Central memory CD8-positive, alpha-beta T cell (primary cell): ENCODE measurements around the gene SSC5D.

Source experiments
- ATAC-seq: fragments of 150-1000 bp; cut with Tn5 transposase; replicated peaks from 2 replicates; pipeline ENCODE4 v1.10.0; 2022; ENCODE audit warnings: mild to moderate bottlenecking, moderate FRiP score, moderate number of reproducible peaks; ENCODE audit not compliant: poor library complexity, severe bottlenecking; ENCODE audit errors: extremely low read depth
- DNase-seq, 2 donors: peaks; one replicate each; pipeline ENCODE4 v3.0.0; 2021; ENCODE audit warnings: low spot score in 2 of 2
- H3K27ac Mint-ChIP-seq: one replicate; pipeline ENCODE4 v1.8.0; 2022; ENCODE audit warnings: low read depth, mild to moderate bottlenecking, moderate library complexity, mixed read lengths
- H3K27me3 Mint-ChIP-seq: one replicate; pipeline ENCODE4 v1.8.0; 2022; ENCODE audit warnings: mixed read lengths
- H3K36me3 Mint-ChIP-seq: one replicate; pipeline ENCODE4 v1.8.0; 2022; ENCODE audit warnings: mild to moderate bottlenecking, moderate library complexity, mixed read lengths; ENCODE audit not compliant: insufficient read depth
- H3K4me1 Mint-ChIP-seq: one replicate; pipeline ENCODE4 v1.8.0; 2022; ENCODE audit warnings: mixed read lengths
- H3K4me3 Mint-ChIP-seq: one replicate; pipeline ENCODE4 v1.8.0; 2022; ENCODE audit warnings: mild to moderate bottlenecking, moderate library complexity, mixed read lengths
- H3K9me3 Mint-ChIP-seq: one replicate; pipeline ENCODE4 v1.8.0; 2022; ENCODE audit warnings: mixed read lengths

SSC5D gene

GRCh38 chr19:55538132-55538531, 49.9 kb downstream of the SSC5D start:
- Mint-ChIP-seq H3K9me3 (peaks cover under 1% of the 10 kb centered on the region), H3K36me3 (peaks cover 1% of the 10 kb centered on the region), H3K27me3 (peaks cover 11% of the 10 kb centered on the region), H3K4me3 (no peak overlapping the region), H3K27ac (no peak overlapping the region), H3K4me1 (no peaks in the 10 kb centered on the region)
- DNase-seq (no peak), ATAC-seq (no peak)

GRCh38 chr19:55539090-55539984, 51.1 kb downstream of the SSC5D start:
- H3K27me3 Mint-ChIP-seq = peaks cover 12% of the 10 kb centered on the region

GRCh38 chr19:55540619-55541018, 52.4 kb downstream of the SSC5D start:
- no peak for DNase-seq

More at GRCh38 chr19:55539090-55539984, 51.1 kb downstream of the SSC5D start:
- H3K4me1 Mint-ChIP-seq = no peaks in the 10 kb centered on the region
- peaks cover 6% of the 10 kb centered on the region for H3K9me3 Mint-ChIP-seq
- no peak for ATAC-seq
- no peak overlapping the region for H3K4me3 Mint-ChIP-seq
- H3K36me3 Mint-ChIP-seq = peaks cover 1% of the 10 kb centered on the region
- no peak for DNase-seq
- H3K27ac Mint-ChIP-seq = peak overlapping the region; percentile 56

GRCh38 chr19:55541091-55541490, 52.9 kb downstream of the SSC5D start:
- Mint-ChIP-seq H3K27ac (no peak overlapping the region), H3K4me1 (no peaks in the 10 kb centered on the region), H3K4me3 (no peak overlapping the region), H3K36me3 (peaks cover 3% of the 10 kb centered on the region), H3K27me3 (peaks cover 26% of the 10 kb centered on the region), H3K9me3 (peaks cover 6% of the 10 kb centered on the region)
- ATAC-seq (no peak), DNase-seq (no peak)

More at GRCh38 chr19:55540619-55541018, 52.4 kb downstream of the SSC5D start:
- no peak for ATAC-seq
- Mint-ChIP-seq H3K27me3 (peaks cover 21% of the 10 kb centered on the region), H3K4me3 (no peak overlapping the region), H3K27ac (no peak overlapping the region), H3K4me1 (no peaks in the 10 kb centered on the region), H3K36me3 (peaks cover 3% of the 10 kb centered on the region), H3K9me3 (peaks cover 6% of the 10 kb centered on the region)

GRCh38 chr19:55542292-55542855, 54.1 kb downstream of the SSC5D start:
- H3K4me1 Mint-ChIP-seq = no peaks in the 10 kb centered on the region
- no peak overlapping the region for H3K27ac Mint-ChIP-seq
- H3K27me3 Mint-ChIP-seq = peaks cover 34% of the 10 kb centered on the region
- peaks cover 1% of the 10 kb centered on the region for H3K36me3 Mint-ChIP-seq
- DNase-seq (no peak), ATAC-seq (no peak)
- peaks cover 6% of the 10 kb centered on the region for H3K9me3 Mint-ChIP-seq
- H3K4me3 Mint-ChIP-seq = no peak overlapping the region

- no peak for ATAC-seq
These were observed 55.3 kb downstream of the SSC5D start for GRCh38 chr19:55543567-55543966.

GRCh38 chr19:55544014-55544413, 55.8 kb downstream of the SSC5D start:
- no peak for DNase-seq
- Mint-ChIP-seq H3K4me3 (no peak overlapping the region), H3K27me3 (peaks cover 46% of the 10 kb centered on the region), H3K4me1 (no peaks in the 10 kb centered on the region), H3K27ac (no peak overlapping the region), H3K9me3 (peaks cover 6% of the 10 kb centered on the region), H3K36me3 (peaks cover 1% of the 10 kb centered on the region)
- ATAC-seq = no peak

More at GRCh38 chr19:55543567-55543966, 55.3 kb downstream of the SSC5D start:
- Mint-ChIP-seq H3K4me1 (no peaks in the 10 kb centered on the region), H3K4me3 (no peak overlapping the region), H3K27me3 (peaks cover 46% of the 10 kb centered on the region), H3K9me3 (peaks cover 6% of the 10 kb centered on the region), H3K27ac (no peak overlapping the region), H3K36me3 (peaks cover 1% of the 10 kb centered on the region)
- DNase-seq = no peak

GRCh38 chr19:55544776-55545439, 56.7 kb downstream of the SSC5D start:
- DNase-seq = no peak
- Mint-ChIP-seq H3K36me3 (peaks cover 1% of the 10 kb centered on the region), H3K4me1 (no peaks in the 10 kb centered on the region), H3K27me3 (peaks cover 50% of the 10 kb centered on the region), H3K4me3 (no peak overlapping the region), H3K9me3 (peaks cover 6% of the 10 kb centered on the region), H3K27ac (no peak overlapping the region)
- ATAC-seq = no peak

- H3K4me3 Mint-ChIP-seq = no peak within 1 kb of the TSS
- ATAC-seq = no peak
- peaks cover 1% of the 10 kb centered on the region for H3K36me3 Mint-ChIP-seq
- no peak within 1 kb of the TSS for H3K27ac Mint-ChIP-seq
- H3K4me1 Mint-ChIP-seq = no peaks in the 10 kb centered on the region
- peaks cover 6% of the 10 kb centered on the region for H3K9me3 Mint-ChIP-seq
- DNase-seq = no peak
- H3K27me3 Mint-ChIP-seq = peaks cover 56% of the 10 kb centered on the region
These were observed 57.2 kb downstream of the SSC5D start, which contains the start of gene SBK3 for GRCh38 chr19:55545443-55545842. TSS of gene SBK3 (minus strand) at chr19:55545543. CDS start at chr19:55545543, 0 bp downstream.

GRCh38 chr19:55546011-55546410, 57.8 kb downstream of the SSC5D start:
- Mint-ChIP-seq H3K27ac (no peak overlapping the region), H3K4me1 (no peaks in the 10 kb centered on the region), H3K4me3 (no peak overlapping the region), H3K9me3 (peaks cover 6% of the 10 kb centered on the region), H3K36me3 (peaks cover 1% of the 10 kb centered on the region), H3K27me3 (peaks cover 57% of the 10 kb centered on the region)
- no peak for ATAC-seq
- no peak for DNase-seq

- Mint-ChIP-seq H3K4me1 (no peaks in the 10 kb centered on the region), H3K36me3 (peaks cover 1% of the 10 kb centered on the region), H3K27ac (no peak overlapping the region), H3K4me3 (no peak overlapping the region), H3K27me3 (peaks cover 60% of the 10 kb centered on the region), H3K9me3 (peaks cover 6% of the 10 kb centered on the region)
- ATAC-seq (no peak), DNase-seq (no peak)
These were observed 58.8 kb downstream of the SSC5D start for GRCh38 chr19:55546822-55547614.
